Measurements from ENCODE around the gene DBX1.

The DBX1 gene

GRCh38 chr11:20161230-20161918 is 1.1 kb upstream of the DBX1 start:
- Histone ChIP-seq H3K27me3 (ENCODE audit: control insufficient read depth, insufficient read depth, low read length) (peaks cover 100% of the 10 kb centered on the region), H3K36me3 (ENCODE audit: control insufficient read depth, insufficient read depth, low read length) (no peaks in the 10 kb centered on the region), H3K27ac (ENCODE audit: low read depth, low read length) (peak overlapping the region; percentile 11), H3K4me3 (ENCODE audit: low read depth, low read length) (peak overlapping the region; percentile 28; the same call in 1 of the 2 replicates), H3K9me3 (ENCODE audit: control insufficient read depth, insufficient read depth, low read length) (no peaks in the 10 kb centered on the region), H3K9ac (ENCODE audit: low read depth, low read length) (no peak overlapping the region), H3K4me1 (ENCODE audit: control insufficient read depth, insufficient read depth, low read length) (peaks cover 60% of the 10 kb centered on the region)

- Histone ChIP-seq H3K27me3 (ENCODE audit: control insufficient read depth, insufficient read depth, low read length) (peaks cover 100% of the 10 kb centered on the region), H3K4me3 (ENCODE audit: low read depth, low read length) (peak overlapping the region; percentile 45), H3K36me3 (ENCODE audit: control insufficient read depth, insufficient read depth, low read length) (no peaks in the 10 kb centered on the region), H3K9ac (ENCODE audit: low read depth, low read length) (no peak overlapping the region), H3K27ac (ENCODE audit: low read depth, low read length) (no peak overlapping the region), H3K9me3 (ENCODE audit: control insufficient read depth, insufficient read depth, low read length) (no peaks in the 10 kb centered on the region), H3K4me1 (ENCODE audit: control insufficient read depth, insufficient read depth, low read length) (peaks cover 61% of the 10 kb centered on the region)
Observed at GRCh38 chr11:20159466-20160381, 551 bp downstream of the DBX1 start.

GRCh38 chr11:20158597-20159257 is 1.5 kb downstream of the DBX1 start:
- H3K9ac ChIP-seq (ENCODE audit: low read depth, low read length), result no peak overlapping the region
- no peak overlapping the region for H3K27ac ChIP-seq (ENCODE audit: low read depth, low read length)
- no peaks in the 10 kb centered on the region for H3K9me3 ChIP-seq (ENCODE audit: control insufficient read depth, insufficient read depth, low read length)
- H3K4me1 ChIP-seq (ENCODE audit: control insufficient read depth, insufficient read depth, low read length), result peaks cover 62% of the 10 kb centered on the region
- peak overlapping the region; percentile 33 for H3K4me3 ChIP-seq (ENCODE audit: low read depth, low read length)
- H3K36me3 ChIP-seq (ENCODE audit: control insufficient read depth, insufficient read depth, low read length), result no peaks in the 10 kb centered on the region
- peaks cover 100% of the 10 kb centered on the region for H3K27me3 ChIP-seq (ENCODE audit: control insufficient read depth, insufficient read depth, low read length)

- Histone ChIP-seq H3K27ac (ENCODE audit: low read depth, low read length) (no peak overlapping the region), H3K4me1 (ENCODE audit: control insufficient read depth, insufficient read depth, low read length) (peaks cover 58% of the 10 kb centered on the region), H3K36me3 (ENCODE audit: control insufficient read depth, insufficient read depth, low read length) (no peaks in the 10 kb centered on the region), H3K4me3 (ENCODE audit: low read depth, low read length) (peak overlapping the region; percentile 67; the same call in 1 of the 2 replicates), H3K9me3 (ENCODE audit: control insufficient read depth, insufficient read depth, low read length) (no peaks in the 10 kb centered on the region), H3K9ac (ENCODE audit: low read depth, low read length) (no peak overlapping the region), H3K27me3 (ENCODE audit: control insufficient read depth, insufficient read depth, low read length) (peaks cover 98% of the 10 kb centered on the region)
Observed at GRCh38 chr11:20157728-20158127, 2.5 kb downstream of the DBX1 start.

GRCh38 chr11:20156876-20157613 is 3.2 kb downstream of the DBX1 start:
- Histone ChIP-seq H3K9me3 (ENCODE audit: control insufficient read depth, insufficient read depth, low read length) (no peaks in the 10 kb centered on the region), H3K27ac (ENCODE audit: low read depth, low read length) (no peak overlapping the region), H3K36me3 (ENCODE audit: control insufficient read depth, insufficient read depth, low read length) (no peaks in the 10 kb centered on the region), H3K4me3 (ENCODE audit: low read depth, low read length) (peak overlapping the region; percentile 67), H3K4me1 (ENCODE audit: control insufficient read depth, insufficient read depth, low read length) (peaks cover 54% of the 10 kb centered on the region), H3K27me3 (ENCODE audit: control insufficient read depth, insufficient read depth, low read length) (peaks cover 91% of the 10 kb centered on the region), H3K9ac (ENCODE audit: low read depth, low read length) (no peak overlapping the region)

- Histone ChIP-seq H3K9ac (ENCODE audit: low read depth, low read length) (no peak overlapping the region), H3K27me3 (ENCODE audit: control insufficient read depth, insufficient read depth, low read length) (peaks cover 85% of the 10 kb centered on the region), H3K27ac (ENCODE audit: low read depth, low read length) (no peak overlapping the region), H3K9me3 (ENCODE audit: control insufficient read depth, insufficient read depth, low read length) (no peaks in the 10 kb centered on the region), H3K4me1 (ENCODE audit: control insufficient read depth, insufficient read depth, low read length) (peaks cover 47% of the 10 kb centered on the region), H3K36me3 (ENCODE audit: control insufficient read depth, insufficient read depth, low read length) (no peaks in the 10 kb centered on the region), H3K4me3 (ENCODE audit: low read depth, low read length) (peak overlapping the region; percentile 67)
Observed at GRCh38 chr11:20156280-20156875, 3.9 kb downstream of the DBX1 start.

GRCh38 chr11:20155683-20156279 is 4.5 kb downstream of the DBX1 start:
- Histone ChIP-seq H3K36me3 (ENCODE audit: control insufficient read depth, insufficient read depth, low read length) (no peaks in the 10 kb centered on the region), H3K9ac (ENCODE audit: low read depth, low read length) (no peak overlapping the region), H3K4me3 (ENCODE audit: low read depth, low read length) (peak overlapping the region; percentile 67), H3K4me1 (ENCODE audit: control insufficient read depth, insufficient read depth, low read length) (peaks cover 42% of the 10 kb centered on the region), H3K27ac (ENCODE audit: low read depth, low read length) (no peak overlapping the region), H3K27me3 (ENCODE audit: control insufficient read depth, insufficient read depth, low read length) (peaks cover 79% of the 10 kb centered on the region), H3K9me3 (ENCODE audit: control insufficient read depth, insufficient read depth, low read length) (no peaks in the 10 kb centered on the region)

GRCh38 chr11:20154381-20154780 is 5.9 kb downstream of the DBX1 start:
- Histone ChIP-seq H3K4me3 (ENCODE audit: low read depth, low read length) (no peak overlapping the region), H3K9me3 (ENCODE audit: control insufficient read depth, insufficient read depth, low read length) (no peaks in the 10 kb centered on the region), H3K36me3 (ENCODE audit: control insufficient read depth, insufficient read depth, low read length) (no peaks in the 10 kb centered on the region), H3K27ac (ENCODE audit: low read depth, low read length) (peak overlapping the region; percentile 78), H3K9ac (ENCODE audit: low read depth, low read length) (no peak overlapping the region), H3K27me3 (ENCODE audit: control insufficient read depth, insufficient read depth, low read length) (peaks cover 65% of the 10 kb centered on the region), H3K4me1 (ENCODE audit: control insufficient read depth, insufficient read depth, low read length) (peaks cover 30% of the 10 kb centered on the region)

- H3K27me3 ChIP-seq (ENCODE audit: control insufficient read depth, insufficient read depth, low read length), result peaks cover 10% of the 10 kb centered on the region; the same call in 1 of the 2 replicates
- H3K4me3 ChIP-seq (ENCODE audit: low read depth, low read length), result no peak overlapping the region
- no peak overlapping the region for H3K27ac ChIP-seq (ENCODE audit: low read depth, low read length)
- H3K9me3 ChIP-seq (ENCODE audit: control insufficient read depth, insufficient read depth, low read length), result no peaks in the 10 kb centered on the region
- H3K9ac ChIP-seq (ENCODE audit: low read depth, low read length), result no peak overlapping the region
- H3K36me3 ChIP-seq (ENCODE audit: control insufficient read depth, insufficient read depth, low read length), result no peaks in the 10 kb centered on the region
- H3K4me1 ChIP-seq (ENCODE audit: control insufficient read depth, insufficient read depth, low read length), result no peaks in the 10 kb centered on the region
Observed at GRCh38 chr11:20138707-20139106, 21.6 kb downstream of the DBX1 start.

GRCh38 chr11:20137637-20138036 is 22.6 kb downstream of the DBX1 start:
- peaks cover 15% of the 10 kb centered on the region; the same call in 1 of the 2 replicates for H3K27me3 ChIP-seq (ENCODE audit: control insufficient read depth, insufficient read depth, low read length)
- H3K9me3 ChIP-seq (ENCODE audit: control insufficient read depth, insufficient read depth, low read length), result no peaks in the 10 kb centered on the region
- no peaks in the 10 kb centered on the region for H3K36me3 ChIP-seq (ENCODE audit: control insufficient read depth, insufficient read depth, low read length)
- no peak overlapping the region for H3K4me3 ChIP-seq (ENCODE audit: low read depth, low read length)
- 0 out of 2 replicates have a peak, but pooled peaks cover under 1% of the 10 kb centered on the region for H3K4me1 ChIP-seq (ENCODE audit: control insufficient read depth, insufficient read depth, low read length)
- no peak overlapping the region for H3K9ac ChIP-seq (ENCODE audit: low read depth, low read length)
- no peak overlapping the region for H3K27ac ChIP-seq (ENCODE audit: low read depth, low read length)
